ENCODE data around the gene SDHA. TPM values are rescaled to one million over a fixed set of nuclear protein-coding genes. Genes with fewer than 3 reads are reported as not detected.
"Not testable (repeated sequence)": the region's sequence is repeated elsewhere in the genome, so short reads cannot be mapped to it uniquely, and the experiment has no call there.

The SDHA gene
- total RNA-seq, 1 experiment from 2014 or later, result 171 TPM

- intact Hi-C loops (cut with micrococcal nuclease; ENCODE audit: unreplicated experiment) (no loop called here), in situ Hi-C loops (cut with HindIII; ENCODE audit: low pct_unique_long_range_greater_than_20kb, low sequenced_read_pairs) (no loop called here)
- TF ChIP-seq POLR2AphosphoS5 (IDR thresholded peaks at IDR 0.05; ENCODE audit: low read depth, low read length) (no peak), TCF7L2 (IDR thresholded peaks at IDR 0.05; ENCODE audit: low read depth, low read length) (no peak), SIN3A (IDR thresholded peaks at IDR 0.05; ENCODE audit: borderline replicate concordance, insufficient read depth, low read depth, low read length) (no peak), CTCF (IDR thresholded peaks at IDR 0.05) (no peak)
- TF ChIP-seq, protein P1, sequence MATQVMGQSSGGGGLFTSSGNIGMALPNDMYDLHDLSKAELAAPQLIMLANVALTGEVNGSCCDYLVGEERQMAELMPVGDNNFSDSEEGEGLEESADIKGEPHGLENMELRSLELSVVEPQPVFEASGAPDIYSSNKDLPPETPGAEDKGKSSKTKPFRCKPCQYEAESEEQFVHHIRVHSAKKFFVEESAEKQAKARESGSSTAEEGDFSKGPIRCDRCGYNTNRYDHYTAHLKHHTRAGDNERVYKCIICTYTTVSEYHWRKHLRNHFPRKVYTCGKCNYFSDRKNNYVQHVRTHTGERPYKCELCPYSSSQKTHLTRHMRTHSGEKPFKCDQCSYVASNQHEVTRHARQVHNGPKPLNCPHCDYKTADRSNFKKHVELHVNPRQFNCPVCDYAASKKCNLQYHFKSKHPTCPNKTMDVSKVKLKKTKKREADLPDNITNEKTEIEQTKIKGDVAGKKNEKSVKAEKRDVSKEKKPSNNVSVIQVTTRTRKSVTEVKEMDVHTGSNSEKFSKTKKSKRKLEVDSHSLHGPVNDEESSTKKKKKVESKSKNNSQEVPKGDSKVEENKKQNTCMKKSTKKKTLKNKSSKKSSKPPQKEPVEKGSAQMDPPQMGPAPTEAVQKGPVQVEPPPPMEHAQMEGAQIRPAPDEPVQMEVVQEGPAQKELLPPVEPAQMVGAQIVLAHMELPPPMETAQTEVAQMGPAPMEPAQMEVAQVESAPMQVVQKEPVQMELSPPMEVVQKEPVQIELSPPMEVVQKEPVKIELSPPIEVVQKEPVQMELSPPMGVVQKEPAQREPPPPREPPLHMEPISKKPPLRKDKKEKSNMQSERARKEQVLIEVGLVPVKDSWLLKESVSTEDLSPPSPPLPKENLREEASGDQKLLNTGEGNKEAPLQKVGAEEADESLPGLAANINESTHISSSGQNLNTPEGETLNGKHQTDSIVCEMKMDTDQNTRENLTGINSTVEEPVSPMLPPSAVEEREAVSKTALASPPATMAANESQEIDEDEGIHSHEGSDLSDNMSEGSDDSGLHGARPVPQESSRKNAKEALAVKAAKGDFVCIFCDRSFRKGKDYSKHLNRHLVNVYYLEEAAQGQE (IDR thresholded peaks at IDR 0.05; ENCODE audit: insufficient read depth in 1 of 2, low read depth in 2 of 2, low read length in 1 of 2), result no peak
- no peaks in the 10 kb centered on the region for H3K9me3 ChIP-seq (ENCODE audit: control insufficient read depth, insufficient read depth, low read depth, low read length)
- no peaks in the 10 kb centered on the region for H3K27me3 ChIP-seq (ENCODE audit: control insufficient read depth, insufficient read depth, low read length)
- ATAC-seq (no peak), DNase-seq (ENCODE audit: low read depth, low spot score) (no peak)
- ChIA-PET POLR2A (no interaction called here), CTCF (interaction anchor here (0.6 kb wide), 1 partner anchor 30 kb away, joined by 8 read pairs; no protein-coding TSS in a partner anchor)
- no peak overlapping the region for H3K27ac ChIP-seq (ENCODE audit: low read length)
- H3K36me3 ChIP-seq (ENCODE audit: control insufficient read depth, insufficient read depth, low read length), result no peaks in the 10 kb centered on the region; the same call in 1 of the 2 replicates
- no TSS peak for BruUV-seq (replicated peaks)
- no peaks in the 10 kb centered on the region for H3K4me1 ChIP-seq (ENCODE audit: control insufficient read depth, insufficient read depth, low read length)
- no peak overlapping the region for H3K4me3 ChIP-seq (ENCODE audit: low read depth in 2 of 2, low read length in 2 of 2)
Measured at GRCh38 chr5:302966-303365, 84.8 kb downstream of the SDHA start.

- intact Hi-C loops (cut with micrococcal nuclease; ENCODE audit: unreplicated experiment); CTCF ChIA-PET; DNase-seq (ENCODE audit: low read depth, low spot score): not testable (repeated sequence)
Measured at GRCh38 chr5:303741-304140, 85.6 kb downstream of the SDHA start.

GRCh38 chr5:305050-305449 lies 86.9 kb downstream of the SDHA start:
- H3K4me3 ChIP-seq (ENCODE audit: low read depth in 2 of 2, low read length in 2 of 2), result no peak overlapping the region
- TF ChIP-seq SIN3A (IDR thresholded peaks at IDR 0.05; ENCODE audit: borderline replicate concordance, insufficient read depth, low read depth, low read length), result no peak
- no peak for TF ChIP-seq TCF7L2 (IDR thresholded peaks at IDR 0.05; ENCODE audit: low read depth, low read length)
- TF ChIP-seq, protein P1 (IDR thresholded peaks at IDR 0.05; ENCODE audit: insufficient read depth in 1 of 2, low read depth in 2 of 2, low read length in 1 of 2), result no peak
- TF ChIP-seq CTCF (IDR thresholded peaks at IDR 0.05), result no peak
- TF ChIP-seq POLR2AphosphoS5 (IDR thresholded peaks at IDR 0.05; ENCODE audit: low read depth, low read length), result no peak
- H3K27ac ChIP-seq (ENCODE audit: low read length), result no peak overlapping the region
- CTCF ChIA-PET, result no interaction called here
- no TSS peak for BruUV-seq (replicated peaks)
- H3K27me3 ChIP-seq (ENCODE audit: control insufficient read depth, insufficient read depth, low read length), result no peaks in the 10 kb centered on the region
- H3K36me3 ChIP-seq (ENCODE audit: control insufficient read depth, insufficient read depth, low read length), result no peaks in the 10 kb centered on the region; the same call in 1 of the 2 replicates
- intact Hi-C loops (cut with micrococcal nuclease; ENCODE audit: unreplicated experiment) (no loop called here), in situ Hi-C loops (cut with HindIII; ENCODE audit: low pct_unique_long_range_greater_than_20kb, low sequenced_read_pairs) (no loop called here)
- ATAC-seq (no peak), DNase-seq (ENCODE audit: low read depth, low spot score) (no peak)
- H3K4me1 ChIP-seq (ENCODE audit: control insufficient read depth, insufficient read depth, low read length), result peaks cover 11% of the 10 kb centered on the region
- H3K9me3 ChIP-seq (ENCODE audit: control insufficient read depth, insufficient read depth, low read depth, low read length), result no peaks in the 10 kb centered on the region
- POLR2A ChIA-PET, result no interaction called here

More at GRCh38 chr5:303741-304140, 85.6 kb downstream of the SDHA start:
- H3K36me3 ChIP-seq (ENCODE audit: control insufficient read depth, insufficient read depth, low read length); BruUV-seq (replicated peaks); in situ Hi-C loops (cut with HindIII; ENCODE audit: low pct_unique_long_range_greater_than_20kb, low sequenced_read_pairs); POLR2A ChIA-PET; H3K27ac ChIP-seq (ENCODE audit: low read length); ATAC-seq; H3K4me1 ChIP-seq (ENCODE audit: control insufficient read depth, insufficient read depth, low read length); H3K27me3 ChIP-seq (ENCODE audit: control insufficient read depth, insufficient read depth, low read length); H3K9me3 ChIP-seq (ENCODE audit: control insufficient read depth, insufficient read depth, low read depth, low read length); H3K4me3 ChIP-seq (ENCODE audit: low read depth in 2 of 2, low read length in 2 of 2): not testable (repeated sequence)

Data from Panc1 (cell line).